Prostate gland (tissue), 2 donors: Measurements from ENCODE around the gene PAX5.

Source experiments
- POLR2A ChIP-seq: fragments of 450-650 bp; IDR thresholded peaks from one replicate; pipeline ENCODE4 v1.6.1; 2016; ENCODE audit warnings: antibody characterized with exemption, mild to moderate bottlenecking
- POLR2AphosphoS5 ChIP-seq: sonication (generic); formaldehyde crosslinking; IDR thresholded peaks from one replicate; pipeline ENCODE4 v1.6.1; 2017; ENCODE audit warnings: antibody characterized with exemption
- TF ChIP-seq, protein P1 (sequence below), 4 experiments: fragments of 200-600 bp in 2 of 4; fragments of 450-650 bp in 2 of 4; sonication (generic) in 2 of 4; IDR thresholded peaks; 1 replicate in 3 of 4; 2 replicates in 1 of 4; pipeline ENCODE4 v1.5.1; 2016 to 2019; ENCODE audit warnings: antibody characterized with exemption in 4 of 4, mild to moderate bottlenecking in 2 of 4, moderate library complexity in 2 of 4

DNA sequence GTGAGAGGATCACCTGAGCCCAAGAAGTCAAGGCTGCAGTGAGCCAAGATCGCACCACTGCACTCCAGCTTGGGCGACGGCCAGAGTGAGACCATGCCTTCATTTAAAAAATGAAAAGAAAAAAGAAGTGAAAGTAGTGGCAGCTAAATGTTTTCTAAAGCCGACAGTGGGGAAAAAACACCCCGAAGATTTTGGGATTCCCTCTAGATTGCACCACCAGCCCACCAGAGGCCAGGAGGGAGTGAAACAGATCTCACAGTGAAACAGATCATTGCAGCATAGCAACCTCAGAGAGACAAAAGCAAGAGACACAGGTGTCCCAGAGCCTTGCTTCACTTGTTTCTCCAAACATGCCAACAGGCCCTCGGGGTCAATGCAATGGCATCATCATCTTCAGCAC lies 156.8 kb downstream of the PAX5 start:
- no peak for TF ChIP-seq POLR2AphosphoS5
- TF ChIP-seq, protein P1, sequence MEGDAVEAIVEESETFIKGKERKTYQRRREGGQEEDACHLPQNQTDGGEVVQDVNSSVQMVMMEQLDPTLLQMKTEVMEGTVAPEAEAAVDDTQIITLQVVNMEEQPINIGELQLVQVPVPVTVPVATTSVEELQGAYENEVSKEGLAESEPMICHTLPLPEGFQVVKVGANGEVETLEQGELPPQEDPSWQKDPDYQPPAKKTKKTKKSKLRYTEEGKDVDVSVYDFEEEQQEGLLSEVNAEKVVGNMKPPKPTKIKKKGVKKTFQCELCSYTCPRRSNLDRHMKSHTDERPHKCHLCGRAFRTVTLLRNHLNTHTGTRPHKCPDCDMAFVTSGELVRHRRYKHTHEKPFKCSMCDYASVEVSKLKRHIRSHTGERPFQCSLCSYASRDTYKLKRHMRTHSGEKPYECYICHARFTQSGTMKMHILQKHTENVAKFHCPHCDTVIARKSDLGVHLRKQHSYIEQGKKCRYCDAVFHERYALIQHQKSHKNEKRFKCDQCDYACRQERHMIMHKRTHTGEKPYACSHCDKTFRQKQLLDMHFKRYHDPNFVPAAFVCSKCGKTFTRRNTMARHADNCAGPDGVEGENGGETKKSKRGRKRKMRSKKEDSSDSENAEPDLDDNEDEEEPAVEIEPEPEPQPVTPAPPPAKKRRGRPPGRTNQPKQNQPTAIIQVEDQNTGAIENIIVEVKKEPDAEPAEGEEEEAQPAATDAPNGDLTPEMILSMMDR (IDR thresholded peaks at IDR 0.05): no peak
- TF ChIP-seq POLR2A: no peak
